Smooth muscle cell (in vitro differentiated cells): ENCODE measurements around the gene RB1. TPM values are rescaled to one million over a fixed set of nuclear protein-coding genes. Genes with fewer than 3 reads are reported as not detected.

Source experiments
- DNase-seq: peaks from one replicate; lab custom pipeline; 2025; ENCODE audit not compliant: unreplicated experiment; lab: John Stamatoyannopoulos, UW
- H2AFZ ChIP-seq: fragments of 200-600 bp; sonication (generic); 2 replicates; pipeline ENCODE4 v1.6.0; 2016; ENCODE audit warnings: antibody characterized with exemption, low read depth, mild to moderate bottlenecking
- H3F3A ChIP-seq: fragments of 200-600 bp; sonication (generic); 2 replicates; pipeline ENCODE4 v1.6.0; 2017; ENCODE audit warnings: antibody characterized with exemption, low read depth
- H3K27ac ChIP-seq: fragments of 200-600 bp; sonication (generic); 2 replicates; pipeline ENCODE4 v1.5.1; 2016; ENCODE audit warnings: low read depth, mild to moderate bottlenecking
- H3K27me3 ChIP-seq: fragments of 200-600 bp; sonication (generic); 2 replicates; pipeline ENCODE4 v1.6.1; 2016; ENCODE audit warnings: low read depth, mild to moderate bottlenecking
- H3K36me3 ChIP-seq: fragments of 200-600 bp; sonication (generic); 2 replicates; pipeline ENCODE4 v1.5.1; 2016; ENCODE audit warnings: low read depth
- H3K4me1 ChIP-seq: fragments of 200-600 bp; sonication (generic); 2 replicates; pipeline ENCODE4 v1.5.1; 2016; ENCODE audit warnings: low read depth
- H3K4me2 ChIP-seq: fragments of 200-600 bp; sonication (generic); 2 replicates; pipeline ENCODE4 v1.6.0; 2016; ENCODE audit warnings: mild to moderate bottlenecking
- H3K4me3 ChIP-seq: fragments of 200-600 bp; sonication (generic); 2 replicates; pipeline ENCODE4 v1.5.1; 2016; ENCODE audit warnings: mild to moderate bottlenecking
- H3K79me2 ChIP-seq: fragments of 200-600 bp; sonication (generic); 2 replicates; pipeline ENCODE4 v1.6.0; 2016; ENCODE audit warnings: low read depth, mild to moderate bottlenecking
- H3K9ac ChIP-seq: fragments of 200-600 bp; sonication (generic); 2 replicates; pipeline ENCODE4 v1.6.0; 2016; ENCODE audit warnings: low read depth
- H3K9me3 ChIP-seq: fragments of 200-600 bp; sonication (generic); replicated peaks from 2 replicates; pipeline ENCODE4 v1.5.1; 2016; ENCODE audit warnings: low read depth
- H4K20me1 ChIP-seq: fragments of 200-600 bp; sonication (generic); 2 replicates; pipeline ENCODE4 v1.6.0; 2016; ENCODE audit warnings: low read depth
- WGBS: methylation state at CpG from one replicate; pipeline ENCODE4 v1.1.7; 2016; ENCODE audit warnings: low lambda C conversion rate; 5-methylcytosine and 5-hydroxymethylcytosine counted together
- polyA plus RNA-seq: library from polyadenylated mRNA; unstranded; fragments of >200 nt; fragmentation: Nextera tagmentation; extraction: Ambion mirVana; gene quantifications from 2 replicates; pipeline ENCODE4 v1.2.1, GENCODE V29; 2016
- total RNA-seq: library from RNA; depleted of rRNA; stranded (reverse); fragments of >200 nt; gene quantifications from 2 replicates; pipeline ENCODE4 v1.2.3, GENCODE V29; 2014
- TF ChIP-seq, protein P1 (sequence below): fragments of 200-600 bp; sonication (generic); IDR thresholded peaks from 2 replicates; pipeline ENCODE4 v1.5.1; 2017; ENCODE audit warnings: borderline replicate concordance, mild to moderate bottlenecking, antibody characterized with exemption; ENCODE audit not compliant: insufficient read depth, poor library complexity, severe bottlenecking

Gene RB1
- total and polyA plus RNA-seq, 2 experiments from 2014 or later = 12.5 to 40.2 TPM

DNA sequence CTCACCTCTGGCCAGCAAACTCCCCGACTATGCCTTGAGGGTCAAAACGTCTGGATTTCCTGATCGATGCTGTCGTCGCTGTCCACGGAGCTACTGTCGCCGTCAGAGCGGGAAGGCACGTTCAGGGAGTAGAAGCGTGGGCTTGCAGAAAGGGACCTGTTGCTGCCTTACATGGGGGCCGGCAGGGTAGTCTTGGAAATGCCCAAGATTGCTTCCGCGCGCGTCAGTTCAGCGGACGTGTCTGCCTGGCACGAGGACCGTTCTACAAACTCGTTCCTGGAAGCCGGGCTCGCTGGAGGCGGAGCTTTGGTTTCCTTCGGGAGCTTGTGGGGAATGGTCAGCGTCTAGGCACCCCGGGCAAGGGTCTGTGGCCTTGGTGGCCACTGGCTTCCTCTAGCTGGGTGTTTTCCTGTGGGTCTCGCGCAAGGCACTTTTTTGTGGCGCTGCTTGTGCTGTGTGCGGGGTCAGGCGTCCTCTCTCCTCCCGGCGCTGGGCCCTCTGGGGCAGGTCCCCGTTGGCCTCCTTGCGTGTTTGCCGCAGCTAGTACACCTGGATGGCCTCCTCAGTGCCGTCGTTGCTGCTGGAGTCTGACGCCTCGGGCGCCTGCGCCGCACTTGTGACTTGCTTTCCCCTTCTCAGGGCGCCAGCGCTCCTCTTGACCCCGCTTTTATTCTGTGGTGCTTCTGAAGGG is 15.4 kb downstream of the RB1 start:
- 98% methylated on average over 40 of the region's 47 CpGs for WGBS
- Histone ChIP-seq H3K9me3 (peaks cover 4% of the 10 kb centered on the region), H3K4me3 (no peak overlapping the region), H2AFZ (no peak overlapping the region), H3K36me3 (peaks cover 3% of the 10 kb centered on the region), H3K4me2 (no peak overlapping the region), H3K27ac (no peak overlapping the region), H3K79me2 (peaks cover 11% of the 10 kb centered on the region), H3K9ac (no peak overlapping the region), H4K20me1 (no peaks in the 10 kb centered on the region), H3K27me3 (no peaks in the 10 kb centered on the region), H3F3A (no peaks in the 10 kb centered on the region), H3K4me1 (no peaks in the 10 kb centered on the region)
- TF ChIP-seq, protein P1, sequence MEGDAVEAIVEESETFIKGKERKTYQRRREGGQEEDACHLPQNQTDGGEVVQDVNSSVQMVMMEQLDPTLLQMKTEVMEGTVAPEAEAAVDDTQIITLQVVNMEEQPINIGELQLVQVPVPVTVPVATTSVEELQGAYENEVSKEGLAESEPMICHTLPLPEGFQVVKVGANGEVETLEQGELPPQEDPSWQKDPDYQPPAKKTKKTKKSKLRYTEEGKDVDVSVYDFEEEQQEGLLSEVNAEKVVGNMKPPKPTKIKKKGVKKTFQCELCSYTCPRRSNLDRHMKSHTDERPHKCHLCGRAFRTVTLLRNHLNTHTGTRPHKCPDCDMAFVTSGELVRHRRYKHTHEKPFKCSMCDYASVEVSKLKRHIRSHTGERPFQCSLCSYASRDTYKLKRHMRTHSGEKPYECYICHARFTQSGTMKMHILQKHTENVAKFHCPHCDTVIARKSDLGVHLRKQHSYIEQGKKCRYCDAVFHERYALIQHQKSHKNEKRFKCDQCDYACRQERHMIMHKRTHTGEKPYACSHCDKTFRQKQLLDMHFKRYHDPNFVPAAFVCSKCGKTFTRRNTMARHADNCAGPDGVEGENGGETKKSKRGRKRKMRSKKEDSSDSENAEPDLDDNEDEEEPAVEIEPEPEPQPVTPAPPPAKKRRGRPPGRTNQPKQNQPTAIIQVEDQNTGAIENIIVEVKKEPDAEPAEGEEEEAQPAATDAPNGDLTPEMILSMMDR = no peak
- DNase-seq = no peak

DNA sequence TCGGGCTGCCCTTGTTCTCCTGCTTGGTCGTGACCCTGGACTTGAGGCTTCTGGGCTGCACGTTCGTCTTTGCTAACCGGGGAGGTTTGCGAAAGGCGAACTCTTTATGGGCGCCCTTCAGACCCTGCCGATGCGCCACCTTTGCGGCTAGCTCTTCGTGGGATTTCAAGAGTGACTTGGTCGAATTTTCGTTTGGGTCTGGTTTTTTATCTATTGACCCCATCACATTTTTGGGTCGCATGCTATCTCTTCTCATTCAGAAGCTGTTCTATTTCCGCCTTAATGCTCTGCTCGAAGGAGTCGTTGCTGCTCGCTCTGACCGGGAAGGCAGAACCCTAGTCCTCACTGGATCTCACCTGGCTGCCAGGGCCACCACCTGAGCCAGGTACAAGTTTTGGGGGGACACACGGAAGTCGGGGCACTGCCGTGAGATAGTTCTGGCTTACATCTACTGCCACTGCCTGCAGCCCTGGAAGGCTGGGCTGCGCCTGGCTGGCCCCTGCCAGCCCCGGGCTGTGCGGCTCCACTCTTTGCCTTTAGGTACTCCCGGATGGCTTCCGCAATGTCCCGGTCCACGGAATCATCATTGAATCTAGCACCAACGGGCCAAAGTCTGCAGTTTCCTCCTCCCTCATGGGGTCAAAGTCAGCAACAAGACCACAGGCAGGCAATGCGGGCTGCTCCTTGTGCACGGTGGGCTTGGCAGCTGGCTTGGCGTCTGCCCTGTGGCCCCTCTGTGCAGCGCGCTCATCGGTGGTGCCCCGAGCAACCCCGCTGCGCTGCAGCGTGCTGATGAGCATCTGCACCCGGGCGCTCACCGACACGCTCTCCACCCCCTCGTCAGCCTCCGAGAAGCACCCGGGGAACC is 16.2 kb downstream of the RB1 start:
- Histone ChIP-seq H3F3A (no peaks in the 10 kb centered on the region), H3K27me3 (no peaks in the 10 kb centered on the region), H3K36me3 (peaks cover 3% of the 10 kb centered on the region), H2AFZ (no peak overlapping the region), H3K79me2 (peaks cover 4% of the 10 kb centered on the region), H3K4me3 (no peak overlapping the region), H3K27ac (no peak overlapping the region), H3K9ac (no peak overlapping the region), H3K4me1 (no peaks in the 10 kb centered on the region), H3K9me3 (peaks cover 4% of the 10 kb centered on the region), H3K4me2 (no peak overlapping the region), H4K20me1 (no peaks in the 10 kb centered on the region)
- no peak for DNase-seq
- 98% methylated on average over 48 of the region's 48 CpGs for WGBS
- TF ChIP-seq, protein P1 = no peak

DNA sequence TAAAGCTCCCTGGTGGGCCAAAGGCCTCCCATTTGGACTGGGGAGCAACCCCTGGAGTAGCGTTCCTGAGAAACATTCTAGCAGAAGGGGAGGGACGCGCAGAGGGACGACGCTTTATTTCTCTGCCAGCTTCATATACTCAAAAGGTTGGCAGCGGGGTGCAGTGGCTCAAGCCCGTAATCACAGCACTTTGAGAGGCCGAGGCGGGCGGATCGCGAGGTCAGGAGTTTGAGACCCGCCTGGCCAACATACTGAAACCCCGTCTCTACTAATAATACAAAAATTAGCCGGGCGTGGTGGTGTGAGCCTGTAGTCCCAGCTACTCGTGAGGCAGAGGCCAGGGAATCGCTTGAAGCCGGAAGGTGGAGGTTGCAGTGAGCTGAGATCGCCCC is 16.8 kb downstream of the RB1 start:
- Histone ChIP-seq H2AFZ (no peak overlapping the region), H3F3A (no peaks in the 10 kb centered on the region), H4K20me1 (peaks cover 6% of the 10 kb centered on the region), H3K4me1 (no peaks in the 10 kb centered on the region), H3K4me2 (no peak overlapping the region), H3K4me3 (no peak overlapping the region), H3K79me2 (peaks cover 4% of the 10 kb centered on the region), H3K27ac (no peak overlapping the region), H3K27me3 (no peaks in the 10 kb centered on the region), H3K9ac (no peak overlapping the region), H3K36me3 (peaks cover 3% of the 10 kb centered on the region), H3K9me3 (peaks cover 4% of the 10 kb centered on the region)
- 98% methylated on average over 20 of the region's 20 CpGs for WGBS
- TF ChIP-seq, protein P1 = no peak
- no peak for DNase-seq
